GM08714 (cell line): ENCODE results near the gene LCOR.
A peak's percentile ranks its signal among the peaks of the same experiment; 100 is the strongest.
"Not testable (repeated sequence)": the region's sequence is repeated elsewhere in the genome, so short reads cannot be mapped to it uniquely, and the experiment has no call there.

Experiments
- H3K4me3 ChIP-seq: fragments of 200-500 bp; sonication (Bioruptor generic); 2 replicates; pipeline ENCODE4 v1.5.1; 2014; ENCODE audit warnings: mild to moderate bottlenecking, low read length, inconsistent platforms
- ZNF274 ChIP-seq: IDR thresholded peaks from 2 replicates; pipeline ENCODE4 v1.6.1; 2012; ENCODE audit warnings: mild to moderate bottlenecking, low read depth, low read length

LCOR gene

GRCh38 chr10:96830511-96831199 is 1.4 kb upstream of the LCOR start:
- H3K4me3 ChIP-seq, result no peak overlapping the region
- TF ChIP-seq ZNF274, result no peak

- no peak for TF ChIP-seq ZNF274
- peak overlapping the region; percentile 76 for H3K4me3 ChIP-seq
Observed at GRCh38 chr10:96831200-96831866, 765 bp upstream of the LCOR start.

GRCh38 chr10:96832721-96833219 is 672 bp downstream of the LCOR start:
- peak overlapping the region; percentile 85 for H3K4me3 ChIP-seq
- no peak for TF ChIP-seq ZNF274

GRCh38 chr10:96833220-96834001 is 1.3 kb downstream of the LCOR start:
- peak overlapping the region; percentile 85 for H3K4me3 ChIP-seq
- no peak for TF ChIP-seq ZNF274

DNA sequence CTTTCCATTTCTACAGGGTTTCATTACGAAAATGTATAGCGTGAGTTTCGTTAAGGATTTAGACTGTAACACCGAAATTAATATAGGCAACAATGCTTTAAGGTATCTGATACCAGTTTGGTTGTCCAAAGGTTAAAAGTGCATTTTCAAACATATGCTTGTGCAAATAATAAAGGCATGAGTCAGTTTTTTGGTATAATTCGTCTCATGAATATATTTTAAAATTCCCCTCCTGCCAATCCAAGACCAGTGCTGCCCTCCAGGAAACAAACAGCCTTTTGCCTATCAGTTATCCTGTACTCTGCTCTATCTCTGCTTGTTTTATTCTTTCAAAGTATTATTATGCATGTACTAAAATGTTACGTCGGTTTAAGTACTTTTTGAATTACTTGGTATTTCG is 2.0 kb downstream of the LCOR start:
- TF ChIP-seq ZNF274, result no peak
- H3K4me3 ChIP-seq, result peak overlapping the region; percentile 85

- no peak for TF ChIP-seq ZNF274
- peak overlapping the region; percentile 38 for H3K4me3 ChIP-seq
Observed at GRCh38 chr10:96835899-96836298, 3.8 kb downstream of the LCOR start.

GRCh38 chr10:96838529-96838928 is 6.4 kb downstream of the LCOR start:
- no peak for TF ChIP-seq ZNF274
- no peak overlapping the region for H3K4me3 ChIP-seq

- no peak overlapping the region for H3K4me3 ChIP-seq
- TF ChIP-seq ZNF274, result no peak
Observed at GRCh38 chr10:96840841-96841518, 8.9 kb downstream of the LCOR start.

DNA sequence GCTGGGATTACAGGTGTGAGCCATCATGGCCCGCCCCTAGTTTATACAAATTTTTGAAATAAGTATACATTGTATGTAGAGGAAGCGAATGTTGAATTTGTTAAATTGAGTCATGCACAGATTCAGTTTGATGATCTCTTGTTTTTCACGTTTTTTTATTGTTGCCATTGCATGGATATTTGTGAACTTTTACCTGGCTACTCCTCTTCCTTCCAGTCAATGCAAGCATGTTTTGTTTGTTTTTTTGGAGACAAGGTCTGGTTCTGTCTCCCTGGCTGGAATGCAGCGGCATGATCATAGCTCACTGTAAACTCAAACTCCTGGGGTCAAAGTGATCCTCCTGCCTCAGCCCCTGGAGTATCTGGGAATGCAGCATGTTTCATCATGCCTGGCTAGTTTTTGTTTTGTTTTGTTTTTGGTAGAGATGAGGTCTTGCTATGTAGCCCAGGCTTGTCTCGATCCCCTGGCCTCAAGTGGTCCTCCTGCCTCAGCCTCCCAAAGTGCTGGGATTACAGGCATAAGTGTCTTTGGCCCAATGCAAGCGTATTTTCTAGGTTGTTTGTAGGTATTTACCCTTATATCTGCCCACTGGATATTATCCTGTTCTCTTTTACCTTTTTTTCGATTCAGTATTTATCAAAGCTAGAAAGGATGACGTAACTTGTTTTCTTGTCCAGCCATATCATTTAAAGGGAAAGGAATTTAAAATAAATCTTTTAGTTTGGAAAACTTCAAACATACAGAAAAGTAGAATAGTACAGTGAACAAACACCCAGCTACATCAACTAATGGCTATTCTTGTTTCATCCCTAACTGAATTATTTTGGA is 11.0 kb downstream of the LCOR start:
- no peak for TF ChIP-seq ZNF274
- H3K4me3 ChIP-seq, result no peak overlapping the region

DNA sequence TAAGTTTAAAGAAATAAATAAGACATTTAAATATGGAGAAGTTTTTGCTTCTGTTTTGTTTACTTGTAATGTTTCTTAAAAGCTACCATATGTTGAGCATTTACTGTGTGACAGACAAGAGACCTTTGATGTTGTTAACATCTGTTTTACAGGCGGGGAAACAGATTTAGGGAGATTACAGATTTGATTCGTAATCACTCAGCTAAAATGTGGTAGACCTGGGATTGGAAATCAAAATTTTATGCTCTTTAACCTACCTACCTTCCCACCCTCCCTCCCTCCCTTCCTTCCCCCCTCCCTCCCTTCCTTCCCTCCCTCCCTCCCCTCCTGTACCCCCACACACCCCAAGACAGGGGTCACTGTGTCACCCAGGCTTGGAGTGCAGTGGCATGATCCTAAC is 11.7 kb downstream of the LCOR start:
- TF ChIP-seq ZNF274, result no peak
- no peak overlapping the region for H3K4me3 ChIP-seq

GRCh38 chr10:96846395-96846794 is 14.3 kb downstream of the LCOR start:
- H3K4me3 ChIP-seq, result no peak overlapping the region
- TF ChIP-seq ZNF274, result no peak

DNA sequence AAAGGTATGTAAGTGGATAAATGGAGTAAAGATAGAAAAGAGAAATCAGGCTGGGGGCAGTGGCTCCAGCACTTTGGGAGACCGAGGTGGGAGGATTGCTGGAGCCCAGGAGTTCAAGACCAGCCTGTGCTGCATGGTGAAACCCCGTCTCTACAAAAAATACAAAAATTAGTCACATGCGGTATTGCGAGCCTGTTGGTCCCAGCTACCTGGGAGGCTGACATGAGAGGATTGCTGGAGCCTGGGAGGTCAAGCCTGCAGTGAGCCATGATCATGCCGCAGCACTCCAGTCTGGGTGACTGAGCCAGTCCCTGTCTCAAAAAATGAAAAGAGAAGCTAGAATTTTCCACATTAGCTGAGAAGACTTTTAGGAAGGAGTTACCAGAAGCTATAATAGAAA is 14.8 kb downstream of the LCOR start:
- H3K4me3 ChIP-seq, result no peak overlapping the region
- TF ChIP-seq ZNF274, result no peak

- not testable (repeated sequence) for H3K4me3 ChIP-seq
Observed at GRCh38 chr10:96847356-96847755, 15.3 kb downstream of the LCOR start.
